SHP77 treated with DMSO at 0.1 percent for 48 hours (cell line): ENCODE results near the gene MED9.

Source experiments
- DNase-seq: peaks from one replicate; lab custom pipeline; 2025; lab: John Stamatoyannopoulos, UW

Gene MED9

GRCh38 chr17:17491546-17491988 lies 14.8 kb downstream of the MED9 start:
- no peak for DNase-seq

GRCh38 chr17:17492085-17492484 lies 15.3 kb downstream of the MED9 start:
- no peak for DNase-seq

GRCh38 chr17:17492571-17492970 lies 15.8 kb downstream of the MED9 start:
- no peak for DNase-seq

- no peak for DNase-seq
These were observed 16.6 kb downstream of the MED9 start for GRCh38 chr17:17493249-17493985.

DNA sequence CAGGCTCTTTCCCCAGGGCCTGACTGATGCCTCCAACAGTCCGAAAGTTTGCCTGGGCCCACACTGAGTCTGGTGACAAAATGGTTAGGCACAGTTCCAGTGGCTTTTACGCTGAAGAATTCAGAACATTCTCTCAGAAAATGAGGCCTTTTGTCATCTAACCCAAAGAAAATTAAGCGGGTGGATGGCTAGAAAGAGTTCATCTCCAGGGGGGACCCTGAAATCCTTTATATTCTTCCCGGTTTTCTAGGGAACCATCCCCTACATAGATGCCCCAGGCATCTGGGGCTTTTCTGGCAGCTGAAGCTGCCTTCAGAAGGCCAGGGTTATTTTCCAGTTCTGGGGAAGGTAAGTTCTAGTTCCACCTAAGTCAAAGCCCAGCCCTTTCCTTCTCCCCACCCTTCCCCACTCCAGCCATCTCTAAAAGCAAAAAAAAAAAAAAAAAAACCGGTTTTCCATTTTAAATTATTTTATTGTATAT lies 17.2 kb downstream of the MED9 start:
- DNase-seq: no peak

DNA sequence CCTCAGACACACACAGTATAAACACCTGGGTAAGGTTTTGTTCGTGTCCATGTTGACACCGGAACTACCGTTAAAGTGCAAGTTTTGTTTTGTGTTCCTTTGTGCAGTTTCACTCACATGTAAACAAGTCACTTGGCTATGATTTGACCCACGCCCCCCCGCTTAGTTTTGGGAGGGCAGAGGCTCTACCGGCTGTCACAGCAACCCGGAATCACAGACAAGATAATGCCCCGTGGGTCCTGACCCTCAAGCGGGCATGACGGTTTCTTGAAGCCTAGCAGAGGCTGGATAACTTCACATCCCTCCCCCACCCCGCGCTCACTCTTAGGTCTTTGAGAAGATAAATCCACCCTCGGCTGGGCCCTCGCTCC lies 17.7 kb downstream of the MED9 start:
- DNase-seq: no peak

DNA sequence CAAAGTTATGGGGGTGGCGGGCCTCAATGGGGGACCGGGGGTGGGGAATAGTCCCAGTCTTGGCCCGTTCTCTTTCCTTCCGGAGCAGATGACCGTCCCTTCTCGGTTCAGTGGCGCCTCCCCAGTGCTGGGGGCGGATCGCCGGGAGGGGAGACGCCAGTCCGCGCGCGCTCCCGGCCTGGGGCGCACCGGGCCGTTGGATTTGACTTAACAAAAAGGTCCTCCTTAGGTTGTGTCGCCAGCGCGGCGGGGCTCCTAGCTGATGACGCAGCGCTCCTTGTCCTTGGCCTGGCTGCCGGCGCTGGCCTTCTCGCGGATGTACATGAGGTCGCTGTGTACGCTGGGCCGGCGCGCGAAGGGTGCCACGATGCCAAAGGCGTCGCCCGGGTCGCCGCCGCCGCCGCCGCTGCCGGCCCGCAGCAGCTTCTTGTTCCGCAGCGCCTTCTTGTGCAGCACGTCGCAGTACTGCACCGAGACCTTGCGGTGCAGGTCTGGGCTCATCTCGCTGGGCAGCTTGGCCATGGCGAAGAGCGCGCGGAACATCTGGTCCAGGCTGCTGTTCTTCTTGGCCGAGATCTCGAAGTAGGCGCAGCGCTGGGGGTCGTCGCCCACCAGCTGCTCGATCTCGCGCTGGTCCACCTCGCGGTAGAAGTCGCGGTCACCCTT lies 18.2 kb downstream of the MED9 start:
- DNase-seq: peak; percentile 70

GRCh38 chr17:17495536-17496188 lies 18.9 kb downstream of the MED9 start:
- no peak for DNase-seq

GRCh38 chr17:17496189-17497064 lies 19.6 kb downstream of the MED9 start, which contains the start of gene RASD1:
RASD1 (minus strand) TSS chr17:17496395; CDS start chr17:17496181, 214 bp downstream.
- DNase-seq: peak; percentile 92

GRCh38 chr17:17497065-17497844 lies 20.5 kb downstream of the MED9 start:
- no peak for DNase-seq

DNA sequence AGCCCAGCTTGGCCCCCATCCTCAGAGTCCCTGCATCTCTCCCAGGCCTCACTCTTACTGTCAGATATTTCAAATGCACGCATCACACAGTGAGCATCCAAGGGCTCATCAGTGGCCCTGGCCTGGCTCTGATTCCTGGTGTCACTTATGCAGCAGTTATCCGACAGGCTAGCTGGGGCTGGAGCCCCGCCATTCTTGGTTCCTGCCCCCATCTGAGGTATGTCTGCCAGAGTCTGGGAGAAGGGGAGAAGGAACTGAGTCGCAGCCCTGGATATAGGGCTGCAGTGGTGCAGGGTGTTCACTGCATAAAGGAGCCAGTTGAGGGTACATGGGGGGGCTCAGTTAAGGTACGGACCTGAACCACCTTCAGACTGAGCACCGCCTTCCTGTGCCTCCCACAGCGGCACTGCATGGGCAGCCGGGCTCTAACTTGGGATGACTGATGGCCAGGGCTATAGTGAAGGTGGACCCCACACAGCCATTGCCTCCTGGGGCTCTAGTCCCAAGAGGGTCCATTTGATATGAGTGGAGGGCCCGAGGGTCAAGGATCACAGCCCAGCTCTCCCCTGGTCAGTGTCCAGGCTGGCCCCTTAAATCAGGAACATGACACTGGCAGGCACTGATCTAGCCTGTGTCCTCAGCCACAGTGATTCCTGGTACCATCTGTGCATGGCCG lies 21.2 kb downstream of the MED9 start:
- no peak for DNase-seq

- DNase-seq: no peak
These were observed 22.0 kb downstream of the MED9 start for GRCh38 chr17:17498606-17499301.

GRCh38 chr17:17499402-17500145 lies 22.8 kb downstream of the MED9 start:
- peak; percentile 33 for DNase-seq

- DNase-seq: no peak
These were observed 24.3 kb downstream of the MED9 start for GRCh38 chr17:17500999-17501605.

DNA sequence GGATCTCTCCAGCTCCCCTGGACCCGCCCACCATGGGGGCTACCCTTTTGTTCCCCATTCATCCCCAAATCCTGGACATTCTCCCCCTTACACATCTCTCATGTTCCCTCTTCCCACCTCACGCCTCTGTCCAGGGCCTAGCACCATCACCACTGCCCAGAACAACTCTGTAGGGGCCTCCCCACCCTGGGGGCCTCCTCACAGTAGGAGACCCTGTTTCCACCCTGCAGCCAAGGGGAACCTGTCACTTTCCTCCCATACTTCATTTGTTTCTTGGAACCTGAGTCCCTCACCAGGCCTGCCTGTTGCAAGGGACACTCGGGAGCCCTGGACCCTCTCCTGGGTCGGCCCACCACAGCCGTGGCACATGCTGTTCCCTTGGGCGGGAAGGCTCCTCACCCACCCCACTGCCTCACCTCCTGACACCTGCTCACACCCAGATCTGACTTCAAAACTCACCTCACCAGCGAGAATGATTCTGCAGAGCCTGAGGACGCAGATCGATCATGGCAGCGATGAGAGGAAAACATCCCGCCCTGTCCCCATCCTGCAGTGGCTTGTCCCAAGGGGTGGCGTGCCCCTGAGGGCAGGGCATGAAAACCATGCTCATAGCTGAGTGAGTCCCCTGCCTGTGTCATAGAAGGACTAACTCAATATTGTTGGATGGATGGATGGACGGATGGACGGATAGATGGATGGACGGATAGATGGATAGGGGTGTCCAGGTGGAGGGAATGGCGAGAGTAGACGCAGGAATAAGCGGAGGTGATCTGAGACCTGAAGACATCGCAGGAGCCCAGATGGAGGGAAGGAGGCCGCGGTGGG lies 26.2 kb downstream of the MED9 start:
- DNase-seq: no peak

DNA sequence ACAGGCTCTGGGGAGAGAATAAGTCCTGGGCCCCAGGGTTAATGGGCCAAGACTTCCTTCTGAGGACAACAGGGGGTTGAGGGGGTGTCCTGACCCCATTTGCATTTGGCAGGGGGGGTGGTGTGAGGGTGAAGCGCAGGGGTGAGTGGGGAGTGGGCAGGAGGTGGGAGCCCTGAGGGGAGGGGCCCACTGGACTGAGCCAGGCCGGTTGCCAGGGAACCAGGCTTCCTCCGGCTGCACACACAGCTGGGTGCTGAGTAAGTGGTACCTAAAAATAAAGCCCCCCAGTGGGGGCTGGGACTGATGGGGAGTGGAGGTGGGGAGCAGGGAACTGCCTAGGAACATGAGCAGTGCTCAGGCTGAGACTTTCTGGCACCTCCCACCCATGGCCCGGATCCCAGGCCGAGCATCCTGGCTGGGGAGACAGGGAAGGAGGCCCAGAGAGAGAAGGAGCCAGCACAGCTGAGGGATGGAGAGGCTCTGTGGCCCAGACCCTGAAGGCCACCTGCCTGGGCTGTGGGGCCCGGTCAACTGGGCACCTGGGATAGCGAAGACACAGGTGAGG lies 26.8 kb downstream of the MED9 start:
- no peak for DNase-seq

GRCh38 chr17:17504341-17505140 lies 27.7 kb downstream of the MED9 start:
- no peak for DNase-seq
